DND-41 (cell line): ENCODE results near the gene MICU1.

ENCODE experiments used
- ATAC-seq: fragments of 200-7000 bp; cut with Tn5 transposase; 3 replicates; pipeline ENCODE4 v1.9.1; 2021; ENCODE audit warnings: low read depth; ENCODE audit not compliant: insufficient read depth
- DNase-seq: peaks from one replicate; pipeline ENCODE4 v3.0.0-alpha.2; 2020
- H2AFZ ChIP-seq: 2 replicates; pipeline ENCODE4 v1.6.0; 2012; ENCODE audit warnings: low read depth, low read length
- H3K27ac ChIP-seq: 2 replicates; pipeline ENCODE4 v1.5.1; 2012; ENCODE audit warnings: low read length, inconsistent platforms
- H3K27me3 ChIP-seq: fragments of 200-600 bp; sonication (generic); 2 replicates; pipeline ENCODE4 v1.6.0; 2012; ENCODE audit warnings: low read length, mild to moderate bottlenecking, inconsistent platforms; ENCODE audit not compliant: insufficient read depth, poor library complexity
- H3K36me3 ChIP-seq: 2 replicates; pipeline ENCODE4 v1.5.1; 2012; ENCODE audit warnings: low read length, inconsistent platforms; ENCODE audit not compliant: insufficient read depth
- H3K4me1 ChIP-seq: 2 replicates; pipeline ENCODE4 v1.5.1; 2012; ENCODE audit warnings: mild to moderate bottlenecking, low read length; ENCODE audit not compliant: insufficient read depth
- H3K4me2 ChIP-seq: 2 replicates; pipeline ENCODE4 v1.6.0; 2012; ENCODE audit warnings: mild to moderate bottlenecking, moderate library complexity, low read length, inconsistent platforms; ENCODE audit not compliant: insufficient read depth
- H3K4me3 ChIP-seq, 2 experiments: fragments of 200-600 bp in 1 of 2; shearing (Covaris generic) in 1 of 2; 2 replicates each; pipeline ENCODE4 v1.5.1; 2012 to 2016; ENCODE audit warnings: inconsistent platforms in 2 of 2, low read length in 2 of 2, mild to moderate bottlenecking in 2 of 2, low read depth in 1 of 2, moderate library complexity in 1 of 2
- H3K79me2 ChIP-seq: 2 replicates; pipeline ENCODE4 v1.6.0; 2012; ENCODE audit warnings: low read length, inconsistent platforms; ENCODE audit not compliant: insufficient read depth
- H3K9ac ChIP-seq: 2 replicates; pipeline ENCODE4 v1.6.0; 2012; ENCODE audit warnings: low read depth, mild to moderate bottlenecking, inconsistent platforms, low read length, moderate library complexity
- H3K9me3 ChIP-seq: 2 replicates; pipeline ENCODE4 v1.5.1; 2012; ENCODE audit warnings: low read length, moderate library complexity, mild to moderate bottlenecking, inconsistent platforms; ENCODE audit not compliant: insufficient read depth, severe bottlenecking
- H4K20me1 ChIP-seq: 2 replicates; pipeline ENCODE4 v1.6.0; 2012; ENCODE audit warnings: low read length; ENCODE audit not compliant: insufficient read depth
- EZH2 ChIP-seq: IDR thresholded peaks from 3 replicates; pipeline ENCODE4 v1.6.1; 2012; ENCODE audit warnings: borderline replicate concordance, low read depth, mild to moderate bottlenecking, moderate library complexity, low read length, inconsistent platforms; ENCODE audit not compliant: severe bottlenecking
- TF ChIP-seq, protein P1 (sequence below): IDR thresholded peaks from 2 replicates; pipeline ENCODE4 v1.5.1; 2012; ENCODE audit warnings: borderline replicate concordance, low read length, moderate library complexity, mild to moderate bottlenecking; ENCODE audit not compliant: poor library complexity, severe bottlenecking; ENCODE audit errors: extremely low read depth

The MICU1 gene

DNA sequence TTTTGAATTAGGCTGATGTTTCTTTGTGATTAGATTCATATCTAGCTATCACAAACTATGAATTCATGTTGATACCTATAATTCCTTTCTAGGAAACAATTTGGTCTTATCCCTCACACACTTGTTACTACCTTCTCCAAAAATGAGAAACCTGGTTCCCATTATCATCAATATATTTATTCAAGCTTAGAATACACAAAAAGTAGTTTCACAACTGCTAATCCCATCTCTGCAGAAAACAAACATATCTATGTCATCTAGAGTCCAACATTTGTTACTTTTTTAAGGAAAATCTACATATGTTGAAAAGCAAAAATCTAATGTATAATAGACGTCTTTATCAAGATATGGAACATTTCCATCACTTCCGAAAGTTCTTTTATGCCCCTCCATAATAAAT lies 110.4 kb downstream of the MICU1 start:
- no peak overlapping the region for H2AFZ ChIP-seq
- no peak overlapping the region for H3K27ac ChIP-seq
- DNase-seq (no peak), ATAC-seq (no peak)
- H3K79me2 ChIP-seq = no peaks in the 10 kb centered on the region
- no peaks in the 10 kb centered on the region for H3K4me1 ChIP-seq
- H3K36me3 ChIP-seq = no peaks in the 10 kb centered on the region
- H3K27me3 ChIP-seq = no peaks in the 10 kb centered on the region
- no peak overlapping the region for H3K4me3 ChIP-seq
- no peaks in the 10 kb centered on the region for H3K9me3 ChIP-seq
- no peak overlapping the region for H3K4me2 ChIP-seq
- no peaks in the 10 kb centered on the region for H4K20me1 ChIP-seq
- no peak overlapping the region for H3K9ac ChIP-seq
- TF ChIP-seq, protein P1, sequence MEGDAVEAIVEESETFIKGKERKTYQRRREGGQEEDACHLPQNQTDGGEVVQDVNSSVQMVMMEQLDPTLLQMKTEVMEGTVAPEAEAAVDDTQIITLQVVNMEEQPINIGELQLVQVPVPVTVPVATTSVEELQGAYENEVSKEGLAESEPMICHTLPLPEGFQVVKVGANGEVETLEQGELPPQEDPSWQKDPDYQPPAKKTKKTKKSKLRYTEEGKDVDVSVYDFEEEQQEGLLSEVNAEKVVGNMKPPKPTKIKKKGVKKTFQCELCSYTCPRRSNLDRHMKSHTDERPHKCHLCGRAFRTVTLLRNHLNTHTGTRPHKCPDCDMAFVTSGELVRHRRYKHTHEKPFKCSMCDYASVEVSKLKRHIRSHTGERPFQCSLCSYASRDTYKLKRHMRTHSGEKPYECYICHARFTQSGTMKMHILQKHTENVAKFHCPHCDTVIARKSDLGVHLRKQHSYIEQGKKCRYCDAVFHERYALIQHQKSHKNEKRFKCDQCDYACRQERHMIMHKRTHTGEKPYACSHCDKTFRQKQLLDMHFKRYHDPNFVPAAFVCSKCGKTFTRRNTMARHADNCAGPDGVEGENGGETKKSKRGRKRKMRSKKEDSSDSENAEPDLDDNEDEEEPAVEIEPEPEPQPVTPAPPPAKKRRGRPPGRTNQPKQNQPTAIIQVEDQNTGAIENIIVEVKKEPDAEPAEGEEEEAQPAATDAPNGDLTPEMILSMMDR = no peak
- TF ChIP-seq EZH2 = no peak

GRCh38 chr10:72513910-72514309 lies 112.0 kb downstream of the MICU1 start:
- ATAC-seq (no peak), DNase-seq (no peak)
- Histone ChIP-seq H2AFZ (no peak overlapping the region), H4K20me1 (no peaks in the 10 kb centered on the region), H3K79me2 (no peaks in the 10 kb centered on the region), H3K36me3 (no peaks in the 10 kb centered on the region), H3K27ac (no peak overlapping the region), H3K4me2 (no peak overlapping the region), H3K9ac (no peak overlapping the region), H3K27me3 (no peaks in the 10 kb centered on the region), H3K4me3 (no peak overlapping the region), H3K9me3 (no peaks in the 10 kb centered on the region), H3K4me1 (no peaks in the 10 kb centered on the region)
- TF ChIP-seq EZH2 = no peak
- TF ChIP-seq, protein P1 = no peak

DNA sequence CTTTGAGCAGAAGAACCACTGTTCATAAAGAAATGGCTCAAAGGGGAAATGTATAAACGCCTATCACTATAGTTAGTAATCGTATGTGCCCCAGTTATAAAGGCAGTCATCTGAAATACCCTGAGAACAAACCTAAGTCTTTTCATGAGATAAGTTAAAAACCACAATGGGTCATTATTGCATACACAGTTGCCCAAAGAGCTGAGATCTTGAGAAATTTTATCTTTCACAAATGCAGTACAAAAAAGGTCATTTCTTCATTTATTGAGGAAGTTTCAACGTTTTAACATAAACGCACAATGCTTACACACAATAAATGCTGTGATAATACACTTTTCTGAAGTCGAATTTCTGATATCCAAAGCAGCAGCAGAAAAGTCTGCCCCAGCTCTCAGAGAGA lies 114.4 kb downstream of the MICU1 start:
- no peak overlapping the region for H3K4me2 ChIP-seq
- TF ChIP-seq, protein P1 = no peak
- TF ChIP-seq EZH2 = no peak
- DNase-seq = no peak

GRCh38 chr10:72509941-72510340 lies 115.9 kb downstream of the MICU1 start:
- H3K4me2 ChIP-seq = no peak overlapping the region
- no peak overlapping the region for H3K27ac ChIP-seq
- H4K20me1 ChIP-seq = no peaks in the 10 kb centered on the region
- ATAC-seq = no peak
- no peaks in the 10 kb centered on the region for H3K4me1 ChIP-seq
- no peaks in the 10 kb centered on the region for H3K9me3 ChIP-seq
- H2AFZ ChIP-seq = no peak overlapping the region
- H3K79me2 ChIP-seq = no peaks in the 10 kb centered on the region
- H3K4me3 ChIP-seq = no peak overlapping the region
- H3K9ac ChIP-seq = no peak overlapping the region
- TF ChIP-seq EZH2 = no peak
- DNase-seq = no peak
- H3K27me3 ChIP-seq = no peaks in the 10 kb centered on the region
- peaks cover 10% of the 10 kb centered on the region for H3K36me3 ChIP-seq

More for the DNA sequence above, 114.4 kb downstream of the MICU1 start:
- Histone ChIP-seq H3K4me1 (no peaks in the 10 kb centered on the region), H2AFZ (no peak overlapping the region), H3K27ac (no peak overlapping the region), H3K79me2 (no peaks in the 10 kb centered on the region), H4K20me1 (no peaks in the 10 kb centered on the region), H3K27me3 (no peaks in the 10 kb centered on the region), H3K4me3 (no peak overlapping the region), H3K9ac (no peak overlapping the region), H3K36me3 (0 out of 2 replicates have a peak, but pooled peaks cover 3% of the 10 kb centered on the region), H3K9me3 (no peaks in the 10 kb centered on the region)
- ATAC-seq = no peak
